HuH-7.5 (cell line): ENCODE results near the gene IZUMO1R.
"Not testable (repeated sequence)": the region's sequence is repeated elsewhere in the genome, so short reads cannot be mapped to it uniquely, and the experiment has no call there.

ENCODE experiments used
- DNase-seq: peaks from one replicate; pipeline ENCODE4 v3.0.0; 2011; ENCODE audit warnings: low spot score

The IZUMO1R gene

GRCh38 chr11:94303966-94304958 lies at the start of gene IZUMO1R:
Gene IZUMO1R, plus strand, starts transcription at chr11:94304580. Its CDS starts 1,057 bp downstream, at chr11:94305637.
- no peak for DNase-seq

- DNase-seq = no peak
Measured at GRCh38 chr11:94271885-94272372, 32.5 kb upstream of the IZUMO1R start.

- no peak for DNase-seq
Measured at GRCh38 chr11:94272738-94273313, 31.6 kb upstream of the IZUMO1R start.

- DNase-seq = no peak
Measured at GRCh38 chr11:94275961-94276360, 28.4 kb upstream of the IZUMO1R start.

GRCh38 chr11:94276943-94277342 lies 27.4 kb upstream of the IZUMO1R start:
- DNase-seq = no peak

GRCh38 chr11:94278207-94278606 lies 26.2 kb upstream of the IZUMO1R start:
- not testable (repeated sequence) for DNase-seq

- DNase-seq = no peak
Measured at GRCh38 chr11:94279996-94280395, 24.4 kb upstream of the IZUMO1R start.

GRCh38 chr11:94281324-94281723 lies 23.1 kb upstream of the IZUMO1R start:
- DNase-seq = no peak

GRCh38 chr11:94283678-94284077 lies 20.7 kb upstream of the IZUMO1R start:
- no peak for DNase-seq

GRCh38 chr11:94295534-94295933 lies 8.8 kb upstream of the IZUMO1R start:
- DNase-seq = no peak

GRCh38 chr11:94297985-94298576 lies 6.3 kb upstream of the IZUMO1R start:
- DNase-seq = no peak

- DNase-seq = no peak
Measured at GRCh38 chr11:94302776-94303175, 1.6 kb upstream of the IZUMO1R start.

- DNase-seq = no peak
Measured at GRCh38 chr11:94305146-94305545, 766 bp downstream of the IZUMO1R start.

- DNase-seq = no peak
Measured at GRCh38 chr11:94307101-94307791, 2.9 kb downstream of the IZUMO1R start.

- DNase-seq = no peak
Measured at GRCh38 chr11:94308024-94308423, 3.6 kb downstream of the IZUMO1R start.

- no peak for DNase-seq
Measured at GRCh38 chr11:94309757-94310156, 5.4 kb downstream of the IZUMO1R start.

GRCh38 chr11:94310191-94310875 lies 6.0 kb downstream of the IZUMO1R start:
- DNase-seq = no peak

GRCh38 chr11:94312339-94312738 lies 8.0 kb downstream of the IZUMO1R start:
- DNase-seq = no peak

- DNase-seq = no peak
Measured at GRCh38 chr11:94314064-94314463, 9.7 kb downstream of the IZUMO1R start.

GRCh38 chr11:94315664-94316063 lies 11.3 kb downstream of the IZUMO1R start:
- DNase-seq = no peak

GRCh38 chr11:94322501-94322900 lies 18.1 kb downstream of the IZUMO1R start:
- no peak for DNase-seq

- no peak for DNase-seq
Measured at GRCh38 chr11:94325681-94326080, 21.3 kb downstream of the IZUMO1R start.
